Gastrocnemius medialis (tissue), 4 donors: Measurements from ENCODE around the gene PYGB. TPM values are rescaled to one million over a fixed set of nuclear protein-coding genes. Genes with fewer than 3 reads are reported as not detected.

Experiments
- ATAC-seq, 2 donors: fragments of 150-250 bp; one replicate each; pipeline ENCODE4 v1.9.1; 2016
- DNase-seq, 2 donors: peaks; one replicate each; pipeline ENCODE4 v3.0.0-alpha.2; 2019
- H3K27ac ChIP-seq, 4 donors: fragments of 200-600 bp; sonication (generic); 1 replicate in 1 of 4; 2 replicates in 3 of 4; pipeline ENCODE4 v1.5.1; 2016 to 2018; ENCODE audit warnings: mild to moderate bottlenecking in 2 of 4, moderate library complexity in 1 of 4
- H3K27me3 ChIP-seq, 3 donors: fragments of 200-600 bp; sonication (generic) in 2 of 3; 1 replicate in 1 of 3; 2 replicates in 2 of 3; pipeline versions ENCODE4 v1.5.1 to v1.6.0; 2016 to 2019; ENCODE audit warnings: mild to moderate bottlenecking in 1 of 3, moderate library complexity in 1 of 3
- H3K36me3 ChIP-seq, 2 donors: fragments of 200-600 bp; sonication (generic) in 1 of 2; one replicate each; pipeline ENCODE4 v1.5.1; 2017 to 2018
- H3K4me1 ChIP-seq, 2 donors: fragments of 200-600 bp; sonication (generic) in 1 of 2; one replicate each; pipeline ENCODE4 v1.5.1; 2016 to 2017; ENCODE audit warnings: mild to moderate bottlenecking in 2 of 2
- H3K4me3 ChIP-seq, 4 donors: fragments of 200-600 bp; sonication (generic) in 3 of 4; 1 replicate in 1 of 4; 2 replicates in 3 of 4; pipeline ENCODE4 v1.5.1; 2016 to 2019; ENCODE audit warnings: mild to moderate bottlenecking in 2 of 4
- H3K9me3 ChIP-seq, 3 donors: fragments of 200-600 bp; sonication (generic) in 2 of 3; 1 replicate in 1 of 3; 2 replicates in 2 of 3; pipeline ENCODE4 v1.5.1; 2016 to 2019
- CTCF ChIP-seq, 5 experiments: fragments of 450-650 bp in 3 of 5; fragments of 200-600 bp in 2 of 5; sonication (generic) in 2 of 5; IDR thresholded peaks in 4 of 5; conservative IDR thresholded peaks in 1 of 5; 1 replicate in 4 of 5; 2 replicates in 1 of 5; pipeline ENCODE4 v1.5.1; 2016 to 2019; ENCODE audit warnings: antibody characterized with exemption in 5 of 5, mild to moderate bottlenecking in 3 of 5, moderate library complexity in 3 of 5
- POLR2A ChIP-seq, 2 donors: fragments of 450-650 bp; IDR thresholded peaks; one replicate each; pipeline ENCODE4 v1.6.1; 2017; ENCODE audit warnings: antibody characterized with exemption in 2 of 2, mild to moderate bottlenecking in 2 of 2, moderate library complexity in 2 of 2
- in situ Hi-C, 4 donors: fragments of 200-750 bp; cut with MboI; loops; one replicate each; pipeline versions ENCODE4 v1.15.0 to v1.8.0; 2017; ENCODE audit warnings: low sequenced_read_pairs in 4 of 4
- intact Hi-C: fragments of 100-400 bp; cut with DNase I; formaldehyde crosslinking; loops from one replicate; pipeline ENCODE4 v1.15.1; 2023; ENCODE audit warnings: low total_unique reads
- total RNA-seq, 4 donors: library from RNA; depleted of rRNA; stranded (reverse); fragments of >200 nt; gene quantifications; one replicate each; pipeline versions ENCODE4 v1.1.0 to v1.2.3, GENCODE V29; 2016

PYGB gene
- total RNA-seq = 10 to 100 TPM; 13.6 to 50.7 (median 27.0) TPM

GRCh38 chr20:25247956-25248785, at the start of gene PYGB:
Gene PYGB (plus strand): TSS chr20:25248085. CDS start chr20:25248179, 94 bp downstream.
- Histone ChIP-seq H3K9me3 (no peaks in the 10 kb centered on the region), H3K4me3 (peak within 1 kb of the TSS; percentile 74 to 92 (median 84)), H3K4me1 (peaks cover 24 to 38% of the 10 kb centered on the region in 2 donors), H3K36me3 (no peaks in the 10 kb centered on the region), H3K27me3 (no peaks in the 10 kb centered on the region), H3K27ac (peak within 1 kb of the TSS; percentile 79 to 92 (median 84))
- peak; percentile 89 to 90 for ATAC-seq
- intact Hi-C loops = loop anchor here (1.0 to 5.0 kb wide), 6 partner anchors 21 to 256 kb away; partner anchors contain the start of genes ABHD12 and APMAP
- TF ChIP-seq CTCF (IDR thresholded peaks at IDR 0.05 in 4 of 5, conservative IDR thresholded peaks at IDR 0.05 in 1 of 5) (no peak), POLR2A (IDR thresholded peaks at IDR 0.05) (peak; percentile 79 to 83)
- in situ Hi-C loops = no loop called here
- peak; percentile 64 to 70 for DNase-seq

- DNase-seq (no peak), ATAC-seq (no peak)
- H3K27me3 ChIP-seq = no peaks in the 10 kb centered on the region
- H3K27ac ChIP-seq = peak overlapping the region in 3 of 4 donors; percentile 22 to 36 (median 27)
- intact Hi-C loops (loop anchor here (5.0 kb wide), 2 partner anchors 193 to 207 kb away; partner anchors contain the start of genes ABHD12 and APMAP), in situ Hi-C loops (loop anchor here in 3 of 4 donors (5.0 to 25.0 kb wide), 5 partner anchors 88 to 212 kb away; partner anchors contain the start of genes ABHD12 (in 1 of the 3), ACSS1 (in 1 of the 3) and APMAP (in 1 of the 3))
- H3K4me1 ChIP-seq = peaks cover 6 to 26% of the 10 kb centered on the region in 2 donors
- H3K9me3 ChIP-seq = no peaks in the 10 kb centered on the region
- no peaks in the 10 kb centered on the region for H3K36me3 ChIP-seq
- H3K4me3 ChIP-seq = no peak overlapping the region
- TF ChIP-seq POLR2A (IDR thresholded peaks at IDR 0.05) (no peak), CTCF (IDR thresholded peaks at IDR 0.05 in 4 of 5, conservative IDR thresholded peaks at IDR 0.05 in 1 of 5) (no peak)
Measured at GRCh38 chr20:25198663-25199383, 49.1 kb upstream of the PYGB start.

GRCh38 chr20:25199473-25200260, 48.2 kb upstream of the PYGB start:
- H3K4me3 ChIP-seq = no peak overlapping the region
- in situ Hi-C loops = loop anchor here in 3 of 4 donors (5.0 to 25.0 kb wide), 5 partner anchors 88 to 212 kb away; partner anchors contain the start of genes APMAP (in 2 of the 3), ABHD12 (in 1 of the 3) and ACSS1 (in 1 of the 3)
- ATAC-seq = no peak
- H3K36me3 ChIP-seq = no peaks in the 10 kb centered on the region
- intact Hi-C loops = loop anchor here (5.0 kb wide), 2 partner anchors 193 to 207 kb away; partner anchors contain the start of genes ABHD12 and APMAP
- H3K9me3 ChIP-seq = no peaks in the 10 kb centered on the region
- H3K27me3 ChIP-seq = no peaks in the 10 kb centered on the region
- DNase-seq = no peak
- peaks cover 6 to 29% of the 10 kb centered on the region in 2 donors for H3K4me1 ChIP-seq
- H3K27ac ChIP-seq = peak overlapping the region in 2 of 4 donors; percentile 22 to 27
- TF ChIP-seq CTCF (IDR thresholded peaks at IDR 0.05 in 4 of 5, conservative IDR thresholded peaks at IDR 0.05 in 1 of 5) (no peak), POLR2A (IDR thresholded peaks at IDR 0.05) (no peak)

GRCh38 chr20:25203089-25203488, 44.8 kb upstream of the PYGB start:
- in situ Hi-C loops = loop anchor here in 1 of 4 donors (25.0 kb wide), 1 partner anchor 216 kb away; the partner anchor contains the start of gene APMAP
- no peak overlapping the region for H3K27ac ChIP-seq
- peaks cover 0 to 12% of the 10 kb centered on the region in 2 donors for H3K4me1 ChIP-seq

More at GRCh38 chr20:25203089-25203488, 44.8 kb upstream of the PYGB start:
- no peaks in the 10 kb centered on the region for H3K27me3 ChIP-seq
- ATAC-seq (no peak), DNase-seq (no peak)
- TF ChIP-seq POLR2A (IDR thresholded peaks at IDR 0.05) (no peak), CTCF (IDR thresholded peaks at IDR 0.05 in 4 of 5, conservative IDR thresholded peaks at IDR 0.05 in 1 of 5) (no peak)
- no peak overlapping the region for H3K4me3 ChIP-seq
- intact Hi-C loops = no loop called here
- H3K9me3 ChIP-seq = no peaks in the 10 kb centered on the region
- no peaks in the 10 kb centered on the region for H3K36me3 ChIP-seq
